Spinal cord (tissue), 10 donors: ENCODE data around the gene RETSAT. TPM values are rescaled to one million over a fixed set of nuclear protein-coding genes. Genes with fewer than 3 reads are reported as not detected.
A peak's percentile ranks its signal among the peaks of the same experiment; 100 is the strongest.
"Not testable (repeated sequence)": the region's sequence is repeated elsewhere in the genome, so short reads cannot be mapped to it uniquely, and the experiment has no call there.

ENCODE experiments used
- DNase-seq, 6 donors: peaks; one replicate each; pipeline versions ENCODE4 v3.0.0 to v3.0.0-alpha.2; 2013 to 2015; ENCODE audit warnings: low spot score in 6 of 6, low read depth in 4 of 6
- H3K27ac ChIP-seq: one replicate; pipeline ENCODE4 v1.5.1; 2013; ENCODE audit warnings: low read depth, low read length, control low read depth
- H3K27me3 ChIP-seq: one replicate; pipeline ENCODE4 v1.6.1; 2013; ENCODE audit warnings: low read length; ENCODE audit not compliant: control insufficient read depth, insufficient read depth
- H3K36me3 ChIP-seq: one replicate; pipeline ENCODE4 v1.6.1; 2013; ENCODE audit warnings: low read length; ENCODE audit not compliant: control insufficient read depth, insufficient read depth
- H3K4me1 ChIP-seq: one replicate; pipeline ENCODE4 v1.6.1; 2013; ENCODE audit warnings: low read length; ENCODE audit not compliant: control insufficient read depth, insufficient read depth
- H3K4me3 ChIP-seq: one replicate; pipeline ENCODE4 v1.5.1; 2013; ENCODE audit warnings: low read depth, low read length, control low read depth
- H3K9me3 ChIP-seq: one replicate; pipeline ENCODE4 v1.6.1; 2013; ENCODE audit warnings: low read length; ENCODE audit not compliant: control insufficient read depth, insufficient read depth
- WGBS: methylation state at CpG from one replicate; pipeline ENCODE4 v1.1.5; 2013; ENCODE audit warnings: missing lambda C conversion rate; ENCODE audit not compliant: insufficient coverage; 5-methylcytosine and 5-hydroxymethylcytosine counted together
- polyA plus RNA-seq, 2 donors: library from polyadenylated mRNA; unstranded; fragments of 120-200 nt; gene quantifications; one replicate each; pipeline ENCODE4 v1.2.1, GENCODE V29; 2013; ENCODE audit not compliant: insufficient read length in 2 of 2
- total RNA-seq, 2 donors: library from RNA; depleted of rRNA in 1 of 2; stranded (reverse); fragments of 120-200 nt in 1 of 2; fragments of >200 nt in 1 of 2; gene quantifications; one replicate each; pipeline versions ENCODE4 v1.2.3 to v1.2.4, GENCODE V29; 2013 to 2014
- donor health status: healthy.

The RETSAT gene
- total and polyA plus RNA-seq, 4 donors = 30.6 to 36.4 (median 31.9) TPM

DNA sequence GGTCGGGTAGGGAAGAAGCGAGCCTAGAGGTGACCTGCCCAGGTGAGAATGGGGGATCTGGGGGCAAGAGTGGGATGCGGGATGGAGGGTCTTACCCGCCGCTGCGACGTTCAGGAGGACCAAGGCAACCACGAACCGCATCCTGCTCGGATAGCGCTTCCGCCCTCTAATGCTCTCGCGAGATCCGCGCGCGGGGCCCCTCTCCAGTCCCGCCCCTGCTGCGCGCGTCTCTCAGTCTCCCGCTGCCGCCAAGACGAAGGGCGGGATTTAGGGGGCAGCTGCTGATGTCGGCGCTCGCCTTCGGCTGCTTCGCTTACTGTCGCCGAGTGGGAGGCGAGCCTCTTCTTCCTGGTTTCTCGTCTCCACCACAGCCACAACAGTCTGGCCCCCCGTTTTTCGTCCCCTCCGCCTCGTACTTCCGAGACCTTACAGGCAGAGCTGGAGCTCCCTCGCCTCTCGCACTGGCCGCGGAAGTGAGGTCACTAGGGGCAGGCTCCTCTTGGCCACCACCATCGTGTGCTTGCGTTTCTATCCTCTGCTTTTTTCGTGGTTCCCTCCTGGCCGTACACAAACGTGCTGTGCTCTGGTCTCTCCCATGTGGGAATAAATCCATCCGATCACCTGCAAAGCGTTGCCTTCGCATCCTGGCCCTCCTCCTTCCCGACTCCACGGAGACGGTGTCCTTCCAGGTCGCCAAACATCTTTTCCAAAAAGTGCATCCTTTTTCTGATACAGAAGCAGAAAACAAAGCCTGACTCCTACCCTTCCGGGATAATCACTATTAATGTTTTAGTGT is 26.3 kb downstream of the RETSAT start, which contains the start of gene TGOLN2:
TSS of gene TGOLN2 (minus strand) at position 168 of the 796 bp plus-strand sequence. CDS start at position 141, 27 bp downstream.
- WGBS = under 1% methylated on average over 55 of the region's 57 CpGs
- Histone ChIP-seq H3K27me3 (no peaks in the 10 kb centered on the region), H3K4me3 (peak within 1 kb of the TSS; percentile 91), H3K9me3 (no peaks in the 10 kb centered on the region), H3K27ac (peak within 1 kb of the TSS; percentile 97), H3K36me3 (peaks cover 18% of the 10 kb centered on the region), H3K4me1 (peaks cover 22% of the 10 kb centered on the region)
- DNase-seq = peak; percentile 85 to 98 (median 90)

DNA sequence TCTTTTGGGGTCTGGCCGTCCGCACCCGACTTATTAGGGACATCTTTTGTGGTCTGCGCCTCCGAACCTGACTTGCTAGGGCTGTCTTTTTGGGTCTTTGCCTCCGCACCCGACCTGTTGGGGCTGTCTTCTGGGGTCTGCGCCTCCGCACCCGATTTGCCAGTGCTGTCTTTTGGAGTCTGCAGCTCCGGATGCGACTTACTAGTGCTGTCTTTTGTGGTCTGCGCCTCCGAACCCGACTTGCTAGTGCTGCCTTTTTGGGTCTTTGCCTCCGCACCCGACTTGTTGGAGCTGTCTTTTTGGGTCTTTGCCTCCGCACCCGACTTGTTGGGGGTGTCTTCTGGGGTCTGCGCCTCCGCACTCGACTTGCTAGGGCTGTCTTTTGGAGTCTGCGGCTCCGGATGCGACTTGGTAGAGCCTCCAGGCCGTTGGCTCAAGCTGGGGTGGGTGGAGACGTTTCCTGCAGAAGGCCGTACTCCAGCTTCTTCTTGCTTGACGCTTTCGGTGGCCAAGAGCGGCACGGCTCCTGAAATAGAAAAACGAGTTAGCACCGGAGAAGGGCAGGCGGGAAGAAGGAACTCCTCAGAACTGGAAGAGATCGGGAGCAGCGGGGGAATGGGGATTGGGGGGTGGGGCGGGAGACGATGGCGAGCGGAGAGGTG is 27.0 kb downstream of the RETSAT start:
- H3K27ac ChIP-seq = peak overlapping the region; percentile 97
- H3K9me3 ChIP-seq = no peaks in the 10 kb centered on the region
- 4% methylated on average over 37 of the region's 41 CpGs for WGBS
- H3K4me3 ChIP-seq = peak overlapping the region; percentile 91
- DNase-seq = peak in 4 of 6 donors; percentile 20 to 73 (median 60)
- H3K27me3 ChIP-seq = no peaks in the 10 kb centered on the region
- peaks cover 22% of the 10 kb centered on the region for H3K4me1 ChIP-seq
- H3K36me3 ChIP-seq = peaks cover 24% of the 10 kb centered on the region

DNA sequence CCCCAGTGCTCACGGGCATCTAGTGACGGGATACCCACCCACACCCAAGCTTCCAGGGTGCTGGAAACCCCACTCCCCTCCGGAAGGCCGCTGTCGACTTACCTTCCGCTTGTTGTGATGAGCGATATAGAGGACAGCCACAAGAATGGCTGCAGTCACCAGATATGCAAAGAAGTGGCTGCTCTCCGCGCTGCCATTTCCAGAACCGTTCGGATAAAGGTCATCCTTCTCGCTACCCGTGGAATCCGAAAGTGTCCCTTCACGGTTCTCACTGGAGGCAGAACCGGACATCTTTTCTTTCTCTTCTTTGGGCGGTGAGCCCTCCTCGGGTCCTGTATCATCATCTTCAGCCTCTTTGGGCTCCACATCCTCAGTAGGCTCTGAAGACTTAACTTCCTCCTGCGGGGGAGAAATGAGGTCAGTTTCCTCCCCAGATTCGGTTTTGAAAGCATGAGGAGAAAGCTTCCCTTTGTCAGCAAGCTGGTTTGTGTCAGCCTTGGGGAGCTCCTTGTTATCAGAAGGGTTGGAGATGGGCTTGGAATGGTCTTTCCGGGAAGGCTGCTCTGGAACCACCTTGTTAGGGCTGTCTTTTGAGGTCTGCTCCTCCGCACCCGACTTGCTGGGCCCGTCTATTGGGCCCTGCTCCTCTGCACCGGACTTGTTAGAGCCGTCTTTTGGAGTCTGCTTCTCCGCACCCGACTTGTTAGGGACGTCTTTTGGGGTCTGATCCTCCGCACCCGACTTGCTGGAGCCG is 27.7 kb downstream of the RETSAT start:
- Histone ChIP-seq H3K27me3 (no peaks in the 10 kb centered on the region), H3K9me3 (no peaks in the 10 kb centered on the region), H3K27ac (peak overlapping the region; percentile 33), H3K4me1 (peaks cover 22% of the 10 kb centered on the region), H3K36me3 (peaks cover 27% of the 10 kb centered on the region), H3K4me3 (peak overlapping the region; percentile 91)
- WGBS = 35% methylated on average over 27 of the region's 32 CpGs
- DNase-seq = peak in 1 of 6 donors; percentile 22

DNA sequence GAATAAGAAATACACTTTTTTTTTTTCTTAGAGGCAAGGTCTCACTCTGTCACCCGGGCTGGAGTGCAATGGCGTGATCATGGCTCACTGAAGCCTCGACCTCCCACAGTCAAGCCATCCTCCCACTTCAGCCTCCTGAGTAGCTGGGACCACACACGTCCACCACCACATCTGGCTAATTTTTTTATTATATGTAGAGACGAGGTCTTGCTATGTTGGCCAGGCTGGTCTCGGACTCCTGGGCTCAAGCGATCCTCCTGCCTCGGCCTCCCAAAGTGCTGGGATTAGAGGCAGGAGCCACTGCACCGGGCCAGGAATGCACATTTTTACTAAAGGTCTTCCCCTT is 28.9 kb downstream of the RETSAT start:
- no peaks in the 10 kb centered on the region for H3K9me3 ChIP-seq
- H3K4me3 ChIP-seq = no peak overlapping the region
- no peaks in the 10 kb centered on the region for H3K27me3 ChIP-seq
- no CpG with 5 or more reads among the region's 9 CpGs for WGBS
- DNase-seq = no peak
- peaks cover 22% of the 10 kb centered on the region for H3K4me1 ChIP-seq
- H3K36me3 ChIP-seq = peaks cover 35% of the 10 kb centered on the region
- H3K27ac ChIP-seq = no peak overlapping the region

DNA sequence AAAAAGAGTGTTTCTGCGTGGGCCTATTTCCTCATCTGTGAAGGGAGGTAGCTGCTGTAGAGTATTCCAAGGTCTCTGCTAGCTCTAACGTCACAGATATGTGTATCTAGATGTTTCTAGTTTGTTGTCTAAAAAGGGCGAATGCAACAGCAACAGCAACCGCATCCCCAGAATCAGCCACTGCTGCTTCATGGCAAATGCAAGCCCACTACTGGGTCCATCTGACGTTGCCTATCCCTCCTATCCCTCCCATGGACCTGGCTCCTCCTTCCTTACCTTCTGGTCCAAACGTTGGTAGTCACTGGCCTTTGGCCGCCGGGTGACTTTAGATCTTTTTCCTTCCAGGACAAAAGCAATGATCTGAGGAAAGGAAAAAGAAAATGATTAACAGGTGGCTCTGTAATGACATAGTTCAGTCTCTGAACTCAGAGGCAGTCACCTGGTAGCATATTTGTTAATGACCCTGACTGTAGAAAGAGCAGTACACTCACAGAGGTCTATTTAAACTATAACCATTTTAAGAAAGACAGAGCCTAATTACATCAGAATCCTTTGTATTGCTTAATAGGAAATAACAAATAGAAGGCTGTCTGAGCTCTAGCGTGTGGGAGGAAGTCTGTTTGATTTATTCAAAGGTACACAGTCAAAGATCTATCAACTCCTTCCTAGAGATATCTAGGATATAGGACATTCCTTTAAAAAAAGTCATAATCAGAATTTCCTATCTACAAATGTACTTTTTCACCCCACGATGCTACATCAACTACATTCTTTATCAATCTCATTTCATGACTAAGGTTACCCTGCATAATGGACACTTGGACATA is 29.5 kb downstream of the RETSAT start:
- Histone ChIP-seq H3K4me3 (peak overlapping the region; percentile 2), H3K36me3 (peaks cover 40% of the 10 kb centered on the region), H3K27me3 (no peaks in the 10 kb centered on the region), H3K9me3 (no peaks in the 10 kb centered on the region), H3K27ac (no peak overlapping the region), H3K4me1 (peaks cover 22% of the 10 kb centered on the region)
- WGBS = 50% methylated on average over 2 of the region's 10 CpGs
- no peak for DNase-seq

DNA sequence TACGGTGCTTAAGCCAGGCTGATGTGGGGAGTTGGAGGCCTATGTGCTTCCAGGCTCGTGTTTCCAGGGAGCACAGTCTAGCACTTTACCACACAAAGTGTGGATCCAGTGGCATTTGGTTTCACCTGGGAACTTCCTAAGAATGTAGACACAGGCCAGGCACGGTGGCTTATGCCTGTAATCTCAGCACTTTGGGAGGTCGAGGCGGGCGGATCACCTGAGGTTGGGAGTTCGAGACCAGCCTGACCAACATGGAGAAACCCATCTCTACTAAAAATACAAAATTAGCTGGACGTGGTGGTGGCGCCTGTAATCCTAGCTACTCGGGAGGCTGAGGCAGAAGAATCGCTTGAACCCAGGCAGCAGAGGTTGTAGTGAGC is 30.4 kb downstream of the RETSAT start:
- H3K4me3 ChIP-seq, H3K9me3 ChIP-seq, DNase-seq, H3K27me3 ChIP-seq, H3K27ac ChIP-seq: not testable (repeated sequence)
- WGBS = 92% methylated on average over 4 of the region's 11 CpGs
- peaks cover 48% of the 10 kb centered on the region for H3K36me3 ChIP-seq
- peaks cover 22% of the 10 kb centered on the region for H3K4me1 ChIP-seq

DNA sequence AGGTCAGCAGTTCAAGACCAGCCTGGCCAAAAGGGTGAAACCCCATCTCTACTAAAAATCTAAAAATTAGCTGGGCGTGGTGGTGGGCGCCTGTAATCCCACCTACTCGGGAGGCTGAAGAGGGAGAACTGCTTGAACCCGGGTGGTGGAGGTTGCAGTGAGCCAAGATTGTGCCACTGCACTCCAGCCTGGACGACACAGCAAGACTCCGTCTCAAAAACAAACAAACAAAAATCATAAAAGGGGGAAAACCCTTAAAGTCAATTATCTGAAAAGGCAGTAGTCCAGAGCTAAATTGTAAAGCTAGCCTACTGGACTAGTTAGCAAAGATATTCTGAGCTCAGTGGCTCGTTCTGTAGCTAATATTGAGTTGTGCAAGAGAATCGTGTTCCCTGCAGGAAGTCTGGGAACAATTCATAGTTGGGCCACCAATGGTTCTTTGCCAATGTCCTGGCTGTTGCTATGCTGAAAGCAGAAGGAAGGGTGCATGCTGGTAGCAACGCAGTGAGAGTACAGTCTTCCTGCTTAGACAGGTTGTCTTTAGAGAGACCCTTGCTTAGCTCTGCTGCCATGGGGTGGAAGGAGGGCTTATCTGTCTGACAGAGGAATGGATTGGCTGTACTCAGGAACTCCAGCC is 30.9 kb downstream of the RETSAT start:
- 82% methylated on average over 3 of the region's 9 CpGs for WGBS
- no peak overlapping the region for H3K4me3 ChIP-seq
- H3K36me3 ChIP-seq = peaks cover 49% of the 10 kb centered on the region
- H3K27me3 ChIP-seq = no peaks in the 10 kb centered on the region
- no peak for DNase-seq
- H3K4me1 ChIP-seq = peaks cover 22% of the 10 kb centered on the region
- H3K27ac ChIP-seq = no peak overlapping the region
- H3K9me3 ChIP-seq = no peaks in the 10 kb centered on the region

DNA sequence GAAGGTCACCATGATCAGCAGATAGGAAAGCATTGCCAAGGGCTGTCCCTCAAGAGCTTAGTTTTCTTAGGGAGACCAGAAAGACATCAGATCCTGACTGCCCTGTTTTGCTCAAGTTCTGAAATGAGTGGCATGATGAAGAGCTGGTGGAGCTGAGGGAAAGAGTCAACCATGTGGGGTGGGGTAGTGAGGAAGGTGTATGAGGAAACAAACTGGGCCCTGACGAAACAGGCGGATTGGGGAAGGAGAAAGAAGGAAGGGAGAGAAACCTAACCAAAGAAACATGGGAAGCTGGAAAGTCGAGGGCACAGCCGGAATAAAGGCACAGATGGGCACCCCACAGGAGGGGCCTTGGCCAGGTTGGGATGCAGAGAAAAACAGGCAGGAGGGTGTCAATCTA is 34.5 kb downstream of the RETSAT start:
- no peak overlapping the region for H3K4me3 ChIP-seq
- H3K4me1 ChIP-seq = peaks cover 3% of the 10 kb centered on the region
- no peak for DNase-seq
- peaks cover 65% of the 10 kb centered on the region for H3K36me3 ChIP-seq
- no peaks in the 10 kb centered on the region for H3K9me3 ChIP-seq
- 96% methylated on average over 4 of the region's 4 CpGs for WGBS
- H3K27me3 ChIP-seq = no peaks in the 10 kb centered on the region
- H3K27ac ChIP-seq = no peak overlapping the region
